LNCAP (cell line): ENCODE measurements around the gene LMO1.
A peak's percentile ranks its signal among the peaks of the same experiment; 100 is the strongest.

Source experiments
- TF ChIP-seq, protein P1 (sequence below): fragments of 450-650 bp; IDR thresholded peaks from 2 replicates; pipeline ENCODE4 v1.5.1; 2017; ENCODE audit warnings: mild to moderate bottlenecking

LMO1 gene

GRCh38 chr11:8209208-8209807, 54.4 kb downstream of the LMO1 start:
- TF ChIP-seq, protein P1, sequence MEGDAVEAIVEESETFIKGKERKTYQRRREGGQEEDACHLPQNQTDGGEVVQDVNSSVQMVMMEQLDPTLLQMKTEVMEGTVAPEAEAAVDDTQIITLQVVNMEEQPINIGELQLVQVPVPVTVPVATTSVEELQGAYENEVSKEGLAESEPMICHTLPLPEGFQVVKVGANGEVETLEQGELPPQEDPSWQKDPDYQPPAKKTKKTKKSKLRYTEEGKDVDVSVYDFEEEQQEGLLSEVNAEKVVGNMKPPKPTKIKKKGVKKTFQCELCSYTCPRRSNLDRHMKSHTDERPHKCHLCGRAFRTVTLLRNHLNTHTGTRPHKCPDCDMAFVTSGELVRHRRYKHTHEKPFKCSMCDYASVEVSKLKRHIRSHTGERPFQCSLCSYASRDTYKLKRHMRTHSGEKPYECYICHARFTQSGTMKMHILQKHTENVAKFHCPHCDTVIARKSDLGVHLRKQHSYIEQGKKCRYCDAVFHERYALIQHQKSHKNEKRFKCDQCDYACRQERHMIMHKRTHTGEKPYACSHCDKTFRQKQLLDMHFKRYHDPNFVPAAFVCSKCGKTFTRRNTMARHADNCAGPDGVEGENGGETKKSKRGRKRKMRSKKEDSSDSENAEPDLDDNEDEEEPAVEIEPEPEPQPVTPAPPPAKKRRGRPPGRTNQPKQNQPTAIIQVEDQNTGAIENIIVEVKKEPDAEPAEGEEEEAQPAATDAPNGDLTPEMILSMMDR, result peak; percentile 66

- TF ChIP-seq, protein P1, result no peak
These were observed 56.3 kb downstream of the LMO1 start for GRCh38 chr11:8207080-8208000.

- TF ChIP-seq, protein P1, result no peak
These were observed 57.2 kb downstream of the LMO1 start for GRCh38 chr11:8206251-8207079.

DNA sequence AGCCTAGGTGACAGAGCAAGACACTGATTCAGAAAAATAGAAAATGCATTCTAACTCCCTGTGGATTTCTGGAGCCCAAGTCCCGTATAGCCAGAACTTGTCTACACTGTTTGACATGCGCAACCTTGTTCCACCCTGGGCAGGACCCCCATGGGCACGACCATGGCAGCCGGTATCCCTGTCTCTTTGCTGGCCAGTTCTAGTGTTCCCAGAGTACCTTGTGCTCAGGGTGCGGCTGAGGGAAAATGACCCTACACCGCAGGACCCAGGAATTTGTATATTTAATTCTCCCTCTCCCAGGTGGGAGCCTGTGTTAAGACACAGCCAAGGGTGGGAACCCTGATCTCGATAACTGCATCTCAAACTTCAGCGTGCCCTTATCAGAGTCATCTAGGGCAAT, 58.1 kb downstream of the LMO1 start:
- TF ChIP-seq, protein P1, result no peak

DNA sequence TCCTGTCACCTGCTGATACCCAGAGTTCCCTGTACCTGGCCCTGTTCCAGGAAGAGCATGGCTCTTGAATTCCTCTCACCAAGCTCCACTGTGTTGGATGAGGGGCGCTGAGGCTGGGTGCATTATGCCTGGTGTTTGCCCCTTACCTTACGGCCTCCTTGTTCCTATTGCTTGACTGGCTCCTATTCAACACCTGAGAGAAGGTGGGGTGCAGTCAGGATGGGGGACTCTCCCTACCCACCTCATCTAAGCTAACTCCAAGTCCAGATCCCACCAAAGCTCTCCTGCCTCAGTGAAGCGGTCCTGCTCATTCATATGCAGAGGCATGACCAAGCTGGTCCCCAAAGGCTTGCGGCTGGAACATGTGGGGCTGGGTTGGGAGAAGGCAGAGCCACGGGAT, 59.1 kb downstream of the LMO1 start:
- TF ChIP-seq, protein P1, result no peak

DNA sequence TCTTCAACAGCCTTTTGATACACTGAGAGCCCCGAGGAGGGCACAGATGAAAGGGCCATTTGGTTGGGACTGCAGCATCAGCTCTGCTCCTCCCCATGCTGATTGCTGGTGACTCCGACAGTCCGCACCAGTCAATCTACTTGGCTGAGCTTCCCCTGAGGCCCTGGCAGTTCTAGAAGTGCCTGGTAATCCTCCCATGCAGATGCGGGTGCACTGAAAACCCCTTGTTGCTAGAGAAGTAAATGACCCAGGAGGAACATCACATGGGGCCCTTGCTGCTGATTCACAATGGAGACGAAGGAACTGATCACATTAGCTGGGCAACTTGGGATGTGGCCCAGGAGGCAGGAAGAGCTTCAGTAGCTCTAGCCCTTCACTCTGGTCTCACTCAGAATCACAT, 59.7 kb downstream of the LMO1 start:
- TF ChIP-seq, protein P1, result no peak

- TF ChIP-seq, protein P1, result no peak
These were observed 60.3 kb downstream of the LMO1 start for GRCh38 chr11:8203414-8203715.
